ENCODE measurements around the gene C10orf88. TPM values are rescaled to one million over a fixed set of nuclear protein-coding genes. Genes with fewer than 3 reads are reported as not detected.
"Not testable (repeated sequence)": the region's sequence is repeated elsewhere in the genome, so short reads cannot be mapped to it uniquely, and the experiment has no call there.

Gene C10orf88
- polyA plus RNA-seq, 3 donors: 2.2 to 2.9 (median 2.7) TPM

GRCh38 chr10:122910310-122910709 lies 43.7 kb downstream of the C10orf88 start, which contains the start of gene FAM24A:
FAM24A (plus strand) TSS chr10:122910610; CDS start chr10:122911635, 1,025 bp downstream.
- Mint-ChIP-seq H3K9me3 (peaks cover 0 to 8% (median 4%) of the 10 kb centered on the region in 7 donors), H3K4me3 (no peak within 1 kb of the TSS), H3K27me3 (ENCODE audit: low read depth in 3 of 3) (peaks cover 0 to 3% (median 3%) of the 10 kb centered on the region in 3 donors), H3K27ac (no peak within 1 kb of the TSS), H3K36me3 (no peaks in the 10 kb centered on the region), H3K4me1 (no peaks in the 10 kb centered on the region)
- no peak for TF ChIP-seq CTCF (IDR thresholded peaks at IDR 0.05)
- H3K27me3 ChIP-seq (ENCODE audit: control insufficient read depth in 2 of 2, insufficient read depth in 2 of 2, low read length in 2 of 2): no peaks in the 10 kb centered on the region
- H3K4me2 ChIP-seq (replicated peaks; ENCODE audit: extremely low read depth, low read length, poor library complexity, severe bottlenecking): no peak within 1 kb of the TSS
- no peaks in the 10 kb centered on the region for H3K4me1 ChIP-seq (ENCODE audit: control insufficient read depth in 1 of 2, insufficient read depth in 2 of 2, low read length in 2 of 2)
- no peak within 1 kb of the TSS for H3K27ac ChIP-seq (ENCODE audit: low read depth in 1 of 2, low read length in 2 of 2)
- H2AFZ ChIP-seq (ENCODE audit: insufficient read depth, low read depth, low read length, poor library complexity, severe bottlenecking): no peak within 1 kb of the TSS
- H3K36me3 ChIP-seq (replicated peaks in 1 of 2; ENCODE audit: control insufficient read depth in 1 of 2, insufficient read depth in 2 of 2, low read length in 2 of 2): no peaks in the 10 kb centered on the region
- H3K9me3 ChIP-seq (replicated peaks in 1 of 2; ENCODE audit: control insufficient read depth in 1 of 2, insufficient read depth in 1 of 2, low read length in 2 of 2): no peaks in the 10 kb centered on the region
- no peaks in the 10 kb centered on the region for H3K79me2 ChIP-seq (ENCODE audit: insufficient read depth, low read length)
- intact Hi-C loops (cut with micrococcal nuclease): no loop called here
- no peak for DNase-seq
- 80% methylated on average over 1 of the region's 1 CpG for WGBS (ENCODE audit: insufficient coverage)
- no peak within 1 kb of the TSS for H3K9ac ChIP-seq (ENCODE audit: insufficient read depth, low read length, poor library complexity, severe bottlenecking)
- no peaks in the 10 kb centered on the region for H4K20me1 ChIP-seq (ENCODE audit: insufficient read depth, low read length)
- H3K4me3 ChIP-seq (replicated peaks in 1 of 3; ENCODE audit: low read depth in 2 of 3, low read length in 3 of 3): no peak within 1 kb of the TSS

GRCh38 chr10:122903861-122904260 lies 50.2 kb downstream of the C10orf88 start:
- not testable (repeated sequence) for H3K4me1 Mint-ChIP-seq

More at GRCh38 chr10:122903861-122904260, 50.2 kb downstream of the C10orf88 start:
- H3K27ac Mint-ChIP-seq; H3K9ac ChIP-seq (ENCODE audit: insufficient read depth, low read length, poor library complexity, severe bottlenecking); H3K27me3 Mint-ChIP-seq (ENCODE audit: low read depth in 3 of 3); H3K4me3 ChIP-seq (replicated peaks in 1 of 3; ENCODE audit: low read depth in 2 of 3, low read length in 3 of 3); DNase-seq; H3K9me3 Mint-ChIP-seq; H3K9me3 ChIP-seq (replicated peaks in 1 of 2; ENCODE audit: control insufficient read depth in 1 of 2, insufficient read depth in 1 of 2, low read length in 2 of 2); H3K36me3 ChIP-seq (replicated peaks in 1 of 2; ENCODE audit: control insufficient read depth in 1 of 2, insufficient read depth in 2 of 2, low read length in 2 of 2); H3K4me3 Mint-ChIP-seq; H3K27me3 ChIP-seq (ENCODE audit: control insufficient read depth in 2 of 2, insufficient read depth in 2 of 2, low read length in 2 of 2); H3K79me2 ChIP-seq (ENCODE audit: insufficient read depth, low read length); H3K27ac ChIP-seq (ENCODE audit: low read depth in 1 of 2, low read length in 2 of 2); H3K36me3 Mint-ChIP-seq; H3K4me2 ChIP-seq (replicated peaks; ENCODE audit: extremely low read depth, low read length, poor library complexity, severe bottlenecking); H3K4me1 ChIP-seq (ENCODE audit: control insufficient read depth in 1 of 2, insufficient read depth in 2 of 2, low read length in 2 of 2); intact Hi-C loops (cut with micrococcal nuclease); H2AFZ ChIP-seq (ENCODE audit: insufficient read depth, low read depth, low read length, poor library complexity, severe bottlenecking); H4K20me1 ChIP-seq (ENCODE audit: insufficient read depth, low read length): not testable (repeated sequence)
- no CpG with 5 or more reads among the region's 4 CpGs for WGBS (ENCODE audit: insufficient coverage)
